ENCODE data around the gene MAPK8IP3. TPM values are rescaled to one million over a fixed set of nuclear protein-coding genes. Genes with fewer than 3 reads are reported as not detected.

Gene MAPK8IP3
- total and polyA plus RNA-seq, 8 donors: 25.5 to 244 (median 50.3) TPM

DNA sequence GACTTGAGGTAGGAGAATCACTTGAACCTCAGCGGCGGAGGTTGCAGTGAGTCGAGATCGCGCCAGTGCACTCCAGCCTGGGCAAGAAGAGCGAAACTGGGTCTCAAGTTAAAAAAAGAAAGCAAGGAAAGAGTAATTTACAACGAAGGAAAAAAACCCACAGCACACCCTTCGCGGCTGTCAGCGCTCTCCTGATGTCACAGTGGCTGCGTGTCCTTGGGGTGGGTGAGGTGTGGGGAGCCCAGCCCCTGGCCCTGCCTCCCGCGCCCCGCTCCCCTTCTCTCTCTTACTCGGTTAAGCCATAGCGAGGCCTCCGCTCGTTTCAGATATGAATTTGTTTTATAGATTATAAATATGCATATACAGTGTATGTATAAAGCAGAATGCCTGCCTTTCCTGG, 28.7 kb upstream of the MAPK8IP3 start:
- H3K4me1 ChIP-seq: peaks cover 0 to 12% (median 4%) of the 10 kb centered on the region in 3 donors
- peaks cover 0 to 8% (median 4%) of the 10 kb centered on the region in 3 donors for H3K36me3 ChIP-seq
- H3K9me3 ChIP-seq: no peaks in the 10 kb centered on the region
- no peaks in the 10 kb centered on the region for H3K27me3 ChIP-seq
- whole genome bisulfite sequencing, 2 donors: 79 to 83% methylated on average over 18 of the region's 18 CpGs
- peak overlapping the region in 2 of 4 donors; percentile 65 to 86 for H3K4me3 ChIP-seq
- peak overlapping the region; percentile 4 to 70 (median 36) for H3K27ac ChIP-seq
- no peak for ATAC-seq
- intact Hi-C loops (cut with DNase I): no loop called here
- no peak for DNase-seq
- FAIRE-seq: no peak
- TF ChIP-seq, protein P1, sequence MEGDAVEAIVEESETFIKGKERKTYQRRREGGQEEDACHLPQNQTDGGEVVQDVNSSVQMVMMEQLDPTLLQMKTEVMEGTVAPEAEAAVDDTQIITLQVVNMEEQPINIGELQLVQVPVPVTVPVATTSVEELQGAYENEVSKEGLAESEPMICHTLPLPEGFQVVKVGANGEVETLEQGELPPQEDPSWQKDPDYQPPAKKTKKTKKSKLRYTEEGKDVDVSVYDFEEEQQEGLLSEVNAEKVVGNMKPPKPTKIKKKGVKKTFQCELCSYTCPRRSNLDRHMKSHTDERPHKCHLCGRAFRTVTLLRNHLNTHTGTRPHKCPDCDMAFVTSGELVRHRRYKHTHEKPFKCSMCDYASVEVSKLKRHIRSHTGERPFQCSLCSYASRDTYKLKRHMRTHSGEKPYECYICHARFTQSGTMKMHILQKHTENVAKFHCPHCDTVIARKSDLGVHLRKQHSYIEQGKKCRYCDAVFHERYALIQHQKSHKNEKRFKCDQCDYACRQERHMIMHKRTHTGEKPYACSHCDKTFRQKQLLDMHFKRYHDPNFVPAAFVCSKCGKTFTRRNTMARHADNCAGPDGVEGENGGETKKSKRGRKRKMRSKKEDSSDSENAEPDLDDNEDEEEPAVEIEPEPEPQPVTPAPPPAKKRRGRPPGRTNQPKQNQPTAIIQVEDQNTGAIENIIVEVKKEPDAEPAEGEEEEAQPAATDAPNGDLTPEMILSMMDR (IDR thresholded peaks at IDR 0.05): no peak

DNA sequence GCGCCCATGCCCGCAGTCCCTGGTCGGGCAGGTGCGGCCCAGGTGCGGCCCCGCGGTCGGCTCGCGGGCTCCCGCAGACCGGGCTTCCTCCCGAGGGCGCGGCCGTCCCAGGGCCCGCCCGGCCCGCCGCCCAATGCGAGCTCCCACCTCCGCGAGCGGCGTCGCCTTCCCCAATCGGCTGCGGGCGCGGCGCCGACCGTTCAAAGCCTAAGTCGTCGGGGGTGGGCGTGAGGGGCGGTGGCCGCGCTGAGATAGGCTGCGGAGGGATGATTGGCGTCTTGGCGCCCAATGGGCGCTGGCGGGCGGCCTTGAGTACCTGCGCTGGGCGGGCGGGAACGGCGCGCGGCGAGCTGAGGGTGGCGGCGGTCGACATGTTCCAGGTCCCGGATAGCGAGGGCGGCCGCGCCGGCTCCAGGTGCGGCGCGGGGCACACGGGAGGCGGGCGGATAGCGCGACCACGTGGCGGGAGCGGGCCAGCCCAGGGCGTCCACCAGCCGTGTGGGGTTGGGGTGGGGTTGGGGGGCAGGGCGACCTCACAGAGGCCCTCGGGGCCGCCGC, 28.0 kb upstream of the MAPK8IP3 start, which contains the start of gene JPT2:
Gene JPT2 (plus strand): TSS at position 338 of the 558 bp plus-strand sequence. CDS start 34 bp downstream, at position 372.
- H3K27ac ChIP-seq: peak within 1 kb of the TSS; percentile 70 to 82 (median 70)
- H3K4me1 ChIP-seq: peaks cover 0 to 12% (median 4%) of the 10 kb centered on the region in 3 donors
- peaks cover 0 to 4% (median 4%) of the 10 kb centered on the region in 3 donors for H3K36me3 ChIP-seq
- FAIRE-seq (no peak), DNase-seq (peak; percentile 97 to 99 (median 98)), ATAC-seq (peak; percentile 97 to 98 (median 97))
- no peaks in the 10 kb centered on the region for H3K27me3 ChIP-seq
- intact Hi-C loops (cut with DNase I): no loop called here
- H3K4me3 ChIP-seq: peak within 1 kb of the TSS; percentile 65 to 98 (median 83)
- no peaks in the 10 kb centered on the region for H3K9me3 ChIP-seq
- TF ChIP-seq, protein P1 (IDR thresholded peaks at IDR 0.05): no peak
- 0% methylated on average over 49 to 79 of the region's 79 CpGs for WGBS, 2 donors

DNA sequence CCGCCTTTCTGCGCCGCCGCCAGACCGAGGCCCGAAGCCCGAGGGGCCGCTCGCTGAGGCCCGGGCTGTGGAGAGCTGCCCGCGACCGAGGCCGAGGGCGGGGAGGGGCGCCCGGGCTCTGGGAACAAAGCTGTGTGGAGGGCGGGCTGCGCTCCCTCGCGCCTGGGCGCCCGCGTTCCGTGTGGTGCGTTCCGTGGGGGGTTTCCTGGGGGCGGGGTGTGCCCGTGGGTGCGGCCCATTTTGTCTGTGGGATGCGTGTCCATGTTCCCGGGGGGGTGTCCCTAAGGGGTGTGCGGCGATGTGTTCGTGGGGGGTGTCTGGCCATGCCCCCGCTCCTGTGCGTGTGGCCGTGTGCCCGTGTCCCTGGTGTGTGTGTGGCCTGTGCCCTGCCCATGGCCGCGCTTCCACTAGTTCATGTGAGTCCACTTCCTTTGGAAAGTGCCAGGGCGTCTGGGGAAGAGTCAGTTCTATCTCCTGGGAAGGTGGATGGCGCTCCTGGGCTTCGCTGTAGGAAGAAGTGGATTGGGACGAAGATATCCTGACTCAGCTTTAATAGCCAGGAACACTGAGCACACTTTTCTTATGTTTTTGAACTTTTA, 27.4 kb upstream of the MAPK8IP3 start:
- WGBS, 2 donors: 0 to 1% methylated on average over 43 to 45 of the region's 45 CpGs
- Histone ChIP-seq H3K9me3 (no peaks in the 10 kb centered on the region), H3K4me3 (peak overlapping the region; percentile 65 to 98 (median 83)), H3K36me3 (peaks cover 0 to 4% (median 3%) of the 10 kb centered on the region in 3 donors), H3K4me1 (peaks cover 0 to 12% (median 4%) of the 10 kb centered on the region in 3 donors), H3K27me3 (no peaks in the 10 kb centered on the region), H3K27ac (peak overlapping the region; percentile 70 to 82 (median 70))
- DNase-seq: peak in 5 of 6 donors; percentile 35 to 84 (median 44)
- intact Hi-C loops (cut with DNase I): no loop called here
- TF ChIP-seq, protein P1 (IDR thresholded peaks at IDR 0.05): no peak
- ATAC-seq: peak; percentile 32 to 39 (median 36)
- FAIRE-seq: no peak

DNA sequence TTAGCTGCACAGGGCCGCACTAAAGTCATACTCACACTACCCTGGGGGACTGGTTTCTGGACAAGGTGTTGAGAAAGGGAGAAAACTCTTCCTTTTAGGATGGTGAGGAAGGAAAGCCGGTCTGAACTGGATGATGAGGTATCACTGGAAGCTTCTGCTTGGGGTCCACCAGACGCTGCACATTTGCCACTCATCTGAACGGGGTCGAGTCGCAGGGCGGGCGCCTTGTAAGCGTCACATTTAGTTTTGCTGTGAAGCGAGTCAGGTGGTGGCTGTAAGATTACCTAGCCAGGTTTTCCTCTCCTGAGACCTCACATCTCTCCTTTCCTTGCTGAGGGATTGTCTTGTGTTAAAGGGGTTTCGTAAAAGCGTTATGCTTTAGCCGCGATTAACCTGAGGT, 25.6 kb upstream of the MAPK8IP3 start:
- H3K4me1 ChIP-seq: peaks cover 0 to 12% (median 4%) of the 10 kb centered on the region in 3 donors
- ATAC-seq (no peak), DNase-seq (no peak), FAIRE-seq (no peak)
- H3K27ac ChIP-seq: no peak overlapping the region
- H3K4me3 ChIP-seq: no peak overlapping the region
- WGBS, 2 donors: 88 to 91% methylated on average over 14 of the region's 14 CpGs
- intact Hi-C loops (cut with DNase I): no loop called here
- H3K36me3 ChIP-seq: peaks cover 0 to 8% (median 0%) of the 10 kb centered on the region in 3 donors
- H3K9me3 ChIP-seq: no peaks in the 10 kb centered on the region
- H3K27me3 ChIP-seq: no peaks in the 10 kb centered on the region
- TF ChIP-seq, protein P1 (IDR thresholded peaks at IDR 0.05): no peak

DNA sequence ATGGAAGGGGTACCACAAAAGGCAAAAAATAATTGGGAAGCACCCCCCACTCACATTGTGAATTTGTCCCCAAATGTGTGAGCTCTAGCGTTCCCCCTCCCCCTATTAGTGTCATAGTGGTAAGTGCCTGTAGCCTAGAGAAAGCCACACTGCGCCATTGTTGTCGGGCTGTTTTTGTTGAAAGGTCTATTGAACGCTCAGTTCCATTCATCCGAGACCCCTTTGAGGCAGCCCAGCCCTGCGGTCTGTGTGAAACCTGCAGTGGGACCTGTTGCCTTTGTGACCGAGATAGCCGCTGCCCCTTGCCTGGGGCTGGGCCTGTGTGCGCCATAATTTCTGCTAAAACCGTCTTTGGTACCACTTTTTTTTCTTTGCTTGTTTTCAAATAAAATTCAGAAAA, 25.0 kb upstream of the MAPK8IP3 start:
- TF ChIP-seq, protein P1 (IDR thresholded peaks at IDR 0.05): no peak
- peaks cover 0 to 12% (median 4%) of the 10 kb centered on the region in 3 donors for H3K4me1 ChIP-seq
- H3K4me3 ChIP-seq: no peak overlapping the region
- FAIRE-seq (no peak), DNase-seq (no peak), ATAC-seq (no peak)
- H3K9me3 ChIP-seq: no peaks in the 10 kb centered on the region
- no peak overlapping the region for H3K27ac ChIP-seq
- WGBS, 2 donors: 94 to 96% methylated on average over 10 of the region's 10 CpGs
- intact Hi-C loops (cut with DNase I): no loop called here
- H3K36me3 ChIP-seq: peaks cover 0 to 11% (median 0%) of the 10 kb centered on the region in 3 donors
- H3K27me3 ChIP-seq: no peaks in the 10 kb centered on the region
